Small intestine (tissue), 7 donors: ENCODE measurements around the gene ADAMTS2. TPM values are rescaled to one million over a fixed set of nuclear protein-coding genes. Genes with fewer than 3 reads are reported as not detected.
"Not testable (repeated sequence)": the region's sequence is repeated elsewhere in the genome, so short reads cannot be mapped to it uniquely, and the experiment has no call there.

Source experiments
- DNase-seq, 2 donors: peaks; one replicate each; pipeline versions ENCODE4 v3.0.0 to v3.0.0-alpha.2; 2013
- FAIRE-seq: peaks from 2 replicates; lab custom pipeline; 2012; peaks lifted over from hg19 to GRCh38; lab: Jason Lieb, UNC
- H3K27ac ChIP-seq, 3 donors: one replicate each; pipeline ENCODE4 v1.5.1; 2013; ENCODE audit warnings: low read length in 2 of 3, mild to moderate bottlenecking in 2 of 3, control low read depth in 1 of 3, inconsistent platforms in 1 of 3, low read depth in 1 of 3, moderate library complexity in 1 of 3
- H3K27me3 ChIP-seq, 3 donors: one replicate each; pipeline ENCODE4 v1.6.1; 2013; ENCODE audit warnings: low read length in 3 of 3, inconsistent platforms in 1 of 3; ENCODE audit not compliant: control insufficient read depth in 3 of 3, insufficient read depth in 3 of 3
- H3K36me3 ChIP-seq, 3 donors: one replicate each; pipeline ENCODE4 v1.6.1; 2013; ENCODE audit warnings: low read length in 3 of 3, inconsistent platforms in 1 of 3, low read depth in 1 of 3, mild to moderate bottlenecking in 1 of 3, moderate library complexity in 1 of 3; ENCODE audit not compliant: control insufficient read depth in 3 of 3, insufficient read depth in 2 of 3
- H3K4me1 ChIP-seq, 3 donors: one replicate each; pipeline ENCODE4 v1.6.1; 2013; ENCODE audit warnings: low read length in 2 of 3, inconsistent platforms in 1 of 3, low read depth in 1 of 3, mild to moderate bottlenecking in 1 of 3, moderate library complexity in 1 of 3; ENCODE audit not compliant: control insufficient read depth in 3 of 3, insufficient read depth in 2 of 3
- H3K4me3 ChIP-seq, 3 donors: one replicate each; pipeline ENCODE4 v1.5.1; 2013; ENCODE audit warnings: low read length in 3 of 3, control low read depth in 1 of 3, inconsistent platforms in 1 of 3, low read depth in 1 of 3, mild to moderate bottlenecking in 1 of 3, moderate library complexity in 1 of 3
- H3K9me3 ChIP-seq, 2 donors: one replicate each; pipeline ENCODE4 v1.6.1; 2013; ENCODE audit warnings: low read depth in 1 of 2, low read length in 1 of 2; ENCODE audit not compliant: control insufficient read depth in 2 of 2, insufficient read depth in 1 of 2
- WGBS, 3 donors: extraction: QIAGEN DNeasy Blood & Tissue Kit; methylation state at CpG; one replicate each; pipeline ENCODE4 v1.1.7; 2013; 5-methylcytosine and 5-hydroxymethylcytosine counted together
- polyA plus RNA-seq, 4 donors: library from polyadenylated mRNA; stranded (reverse) in 3 of 4; unstranded in 1 of 4; fragments of 200-250 nt in 3 of 4; fragments of 120-200 nt in 1 of 4; gene quantifications; one replicate each; pipeline versions ENCODE4 v1.2.1 to v1.2.3, GENCODE V29; 2013
- donor health status: healthy with polysubstance abuse.
- donor health status: control.
- donor health status: control.
- donor health status: Bipolar disorder and iron deficiency.
- donor health status: healthy.

ADAMTS2 gene
- polyA plus RNA-seq, 4 donors, result 0.22 to 6.3 (median 2.4) TPM

GRCh38 chr5:179217356-179217755, 127.9 kb downstream of the ADAMTS2 start:
- Histone ChIP-seq H3K4me1 (no peaks in the 10 kb centered on the region), H3K36me3 (no peaks in the 10 kb centered on the region), H3K4me3 (no peak overlapping the region), H3K27me3 (no peaks in the 10 kb centered on the region), H3K27ac (no peak overlapping the region), H3K9me3 (no peaks in the 10 kb centered on the region)
- 57 to 75% (median 73%) methylated on average over 3 of the region's 3 CpGs for WGBS, 3 donors
- DNase-seq, result no peak
- no peak for FAIRE-seq

GRCh38 chr5:179216381-179216780, 128.9 kb downstream of the ADAMTS2 start:
- H3K4me1 ChIP-seq, H3K4me3 ChIP-seq, H3K9me3 ChIP-seq, H3K27me3 ChIP-seq, H3K36me3 ChIP-seq, DNase-seq, FAIRE-seq, H3K27ac ChIP-seq: not testable (repeated sequence)
- 84 to 89% (median 86%) methylated on average over 13 to 18 of the region's 18 CpGs for WGBS, 3 donors

- no peak for DNase-seq
- H3K4me3 ChIP-seq, result no peak overlapping the region
- H3K27me3 ChIP-seq, result no peaks in the 10 kb centered on the region
- WGBS, 3 donors, result 77 to 85% (median 79%) methylated on average over 2 of the region's 2 CpGs
- H3K27ac ChIP-seq, result no peak overlapping the region
- FAIRE-seq, result no peak
- H3K4me1 ChIP-seq, result no peaks in the 10 kb centered on the region
- H3K36me3 ChIP-seq, result no peaks in the 10 kb centered on the region
- no peaks in the 10 kb centered on the region for H3K9me3 ChIP-seq
Measured at GRCh38 chr5:179215576-179215975, 129.7 kb downstream of the ADAMTS2 start.

GRCh38 chr5:179214678-179215077, 130.6 kb downstream of the ADAMTS2 start:
- no peak for DNase-seq
- 92 to 98% (median 95%) methylated on average over 7 of the region's 7 CpGs for WGBS, 3 donors
- Histone ChIP-seq H3K4me3 (no peak overlapping the region), H3K27me3 (no peaks in the 10 kb centered on the region), H3K27ac (no peak overlapping the region), H3K36me3 (no peaks in the 10 kb centered on the region), H3K9me3 (no peaks in the 10 kb centered on the region), H3K4me1 (no peaks in the 10 kb centered on the region)
- no peak for FAIRE-seq

GRCh38 chr5:179212870-179213269, 132.4 kb downstream of the ADAMTS2 start:
- H3K27ac ChIP-seq, result no peak overlapping the region
- H3K27me3 ChIP-seq, result no peaks in the 10 kb centered on the region
- no peaks in the 10 kb centered on the region for H3K9me3 ChIP-seq
- no peak overlapping the region for H3K4me3 ChIP-seq
- WGBS, 3 donors, result 68 to 91% (median 88%) methylated on average over 10 of the region's 10 CpGs
- no peak for DNase-seq
- no peaks in the 10 kb centered on the region for H3K36me3 ChIP-seq
- no peak for FAIRE-seq
- no peaks in the 10 kb centered on the region for H3K4me1 ChIP-seq

GRCh38 chr5:179211631-179212030, 133.6 kb downstream of the ADAMTS2 start:
- H3K36me3 ChIP-seq, result no peaks in the 10 kb centered on the region
- 77 to 87% (median 79%) methylated on average over 12 of the region's 12 CpGs for WGBS, 3 donors
- no peak for DNase-seq

GRCh38 chr5:179211068-179211467, 134.2 kb downstream of the ADAMTS2 start:
- WGBS, 3 donors, result 88 to 91% (median 88%) methylated on average over 3 of the region's 3 CpGs
- H3K27me3 ChIP-seq, result no peaks in the 10 kb centered on the region
- DNase-seq, result no peak
- no peaks in the 10 kb centered on the region for H3K9me3 ChIP-seq
- H3K4me3 ChIP-seq, result no peak overlapping the region
- H3K27ac ChIP-seq, result no peak overlapping the region
- no peaks in the 10 kb centered on the region for H3K4me1 ChIP-seq
- no peaks in the 10 kb centered on the region for H3K36me3 ChIP-seq
- FAIRE-seq, result no peak

More at GRCh38 chr5:179211631-179212030, 133.6 kb downstream of the ADAMTS2 start:
- no peaks in the 10 kb centered on the region for H3K27me3 ChIP-seq
- H3K4me3 ChIP-seq, result no peak overlapping the region
- no peaks in the 10 kb centered on the region for H3K9me3 ChIP-seq
- H3K4me1 ChIP-seq, result no peaks in the 10 kb centered on the region
- no peak overlapping the region for H3K27ac ChIP-seq
- no peak for FAIRE-seq

- no peak for FAIRE-seq
Measured at GRCh38 chr5:179210478-179210877, 134.8 kb downstream of the ADAMTS2 start.

More at GRCh38 chr5:179210478-179210877, 134.8 kb downstream of the ADAMTS2 start:
- no peaks in the 10 kb centered on the region for H3K27me3 ChIP-seq
- H3K9me3 ChIP-seq, result no peaks in the 10 kb centered on the region
- 58 to 78% (median 61%) methylated on average over 6 of the region's 6 CpGs for WGBS, 3 donors
- no peaks in the 10 kb centered on the region for H3K4me1 ChIP-seq
- no peak overlapping the region for H3K27ac ChIP-seq
- H3K36me3 ChIP-seq, result no peaks in the 10 kb centered on the region
- DNase-seq, result no peak
- no peak overlapping the region for H3K4me3 ChIP-seq
